Right lobe of liver (tissue), 4 donors: Measurements from ENCODE around the gene TMEM91.

Experiments used
- CTCF ChIP-seq, 4 donors: fragments of 200-600 bp in 3 of 4; fragments of 450-650 bp in 1 of 4; IDR thresholded peaks; one replicate each; pipeline versions ENCODE4 v1.5.1 to v1.8.0; 2016 to 2022; ENCODE audit warnings: antibody characterized with exemption in 4 of 4, mild to moderate bottlenecking in 2 of 4
- POLR2A ChIP-seq: fragments of 450-650 bp; IDR thresholded peaks from one replicate; pipeline ENCODE4 v1.6.1; 2017; ENCODE audit warnings: antibody characterized with exemption, mild to moderate bottlenecking
- donor health status: DM: no; HTN: no; CAD: no.
- donor health status: DM: no; HTN: no; CAD: no.
- donor health status: DM: no; HTN: yes; CAD: no.

DNA sequence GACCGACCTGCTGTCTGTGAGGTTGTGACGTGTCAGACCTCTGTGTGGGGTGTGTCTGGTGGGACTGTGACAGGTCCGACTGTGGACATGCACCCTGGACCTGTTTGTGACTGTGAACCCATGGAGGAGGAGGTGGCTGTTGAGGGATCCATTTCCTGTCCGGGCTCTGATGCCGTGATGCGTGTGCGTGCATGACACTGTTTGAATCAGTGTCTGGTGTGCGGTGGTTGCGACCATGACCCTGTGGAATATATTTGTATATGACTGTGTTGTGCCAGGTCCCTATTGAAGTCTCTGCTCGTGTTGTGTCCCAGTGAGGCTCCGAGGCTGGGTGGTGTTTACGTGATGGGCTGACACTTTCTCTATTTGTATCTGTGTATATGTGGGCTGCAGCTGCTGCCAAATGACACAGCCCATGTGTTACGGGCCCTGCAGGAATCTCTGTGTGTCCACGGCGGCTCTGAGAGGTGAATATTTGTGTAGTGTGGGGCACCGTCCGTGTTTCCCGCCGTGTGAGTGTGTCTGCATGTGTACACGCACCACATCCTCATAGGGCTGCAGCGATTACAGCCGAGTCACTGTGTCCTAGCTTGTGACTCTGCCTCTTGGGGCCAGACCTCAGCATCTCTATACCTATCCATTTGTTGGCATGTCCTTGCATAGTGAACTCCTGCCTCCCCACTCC, 48.0 kb upstream of the TMEM91 start:
- TF ChIP-seq CTCF (IDR thresholded peaks at IDR 0.05) (no peak), POLR2A (no peak)
